DMS153 (cell line): ENCODE results near the gene DDX1.
"Not testable (repeated sequence)": the region's sequence is repeated elsewhere in the genome, so short reads cannot be mapped to it uniquely, and the experiment has no call there.

Experiments used
- DNase-seq: peaks from one replicate; lab custom pipeline; 2025; lab: John Stamatoyannopoulos, UW

Gene DDX1

GRCh38 chr2:15616850-15617777 is 25.4 kb downstream of the DDX1 start:
- DNase-seq: no peak

GRCh38 chr2:15617778-15618448 is 26.2 kb downstream of the DDX1 start:
- no peak for DNase-seq

- no peak for DNase-seq
Measured at GRCh38 chr2:15618449-15618855, 26.8 kb downstream of the DDX1 start.

GRCh38 chr2:15619076-15619475 is 27.4 kb downstream of the DDX1 start:
- no peak for DNase-seq

GRCh38 chr2:15619510-15619909 is 27.8 kb downstream of the DDX1 start:
- no peak for DNase-seq

- DNase-seq: no peak
Measured at GRCh38 chr2:15619938-15620337, 28.3 kb downstream of the DDX1 start.

GRCh38 chr2:15620340-15620739 is 28.7 kb downstream of the DDX1 start:
- DNase-seq: no peak

GRCh38 chr2:15620857-15621471 is 29.3 kb downstream of the DDX1 start:
- no peak for DNase-seq

GRCh38 chr2:15621472-15621870 is 29.8 kb downstream of the DDX1 start:
- not testable (repeated sequence) for DNase-seq

GRCh38 chr2:15622214-15622613 is 30.5 kb downstream of the DDX1 start:
- no peak for DNase-seq

GRCh38 chr2:15622614-15623480 is 31.2 kb downstream of the DDX1 start:
- DNase-seq: no peak

GRCh38 chr2:15623481-15623796 is 31.8 kb downstream of the DDX1 start:
- DNase-seq: no peak

GRCh38 chr2:15623898-15624541 is 32.4 kb downstream of the DDX1 start:
- DNase-seq: no peak

- no peak for DNase-seq
Measured at GRCh38 chr2:15624903-15625302, 33.2 kb downstream of the DDX1 start.

GRCh38 chr2:15625344-15626036 is 33.8 kb downstream of the DDX1 start:
- DNase-seq: no peak

- no peak for DNase-seq
Measured at GRCh38 chr2:15626126-15626525, 34.5 kb downstream of the DDX1 start.

- DNase-seq: no peak
Measured at GRCh38 chr2:15626967-15627366, 35.3 kb downstream of the DDX1 start.

- no peak for DNase-seq
Measured at GRCh38 chr2:15627817-15628684, 36.4 kb downstream of the DDX1 start.

GRCh38 chr2:15628899-15629855 is 37.5 kb downstream of the DDX1 start:
- no peak for DNase-seq
